ENCODE data around the gene GRID1. TPM values are rescaled to one million over a fixed set of nuclear protein-coding genes. Genes with fewer than 3 reads are reported as not detected.

Gene GRID1
- total RNA-seq, 1 donor from 2014 or later, result under 0.01 TPM

DNA sequence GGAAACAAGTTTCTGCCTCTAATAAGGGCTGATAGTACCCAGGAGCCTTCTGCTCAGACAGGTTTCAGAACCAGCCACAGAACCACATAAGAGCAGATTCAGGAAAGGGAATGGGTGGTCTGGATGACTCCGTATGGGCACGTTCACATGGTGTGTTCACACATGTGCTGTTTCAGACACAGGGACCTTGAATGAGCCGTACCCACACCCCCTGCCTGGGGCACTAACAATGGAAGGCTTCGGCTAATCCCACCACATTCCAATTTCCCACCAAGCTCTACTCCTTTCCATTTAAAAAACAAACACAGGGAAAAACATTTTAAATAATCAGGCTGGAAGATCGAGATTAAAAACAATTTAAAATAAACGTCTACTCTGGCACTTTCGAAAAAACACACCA lies 217.3 kb downstream of the GRID1 start:
- DNase-seq (ENCODE audit: low read depth in 2 of 2), result no peak

GRCh38 chr10:86148117-86148516 lies 218.5 kb downstream of the GRID1 start:
- DNase-seq (ENCODE audit: low read depth in 2 of 2), result no peak

GRCh38 chr10:86144301-86144700 lies 222.3 kb downstream of the GRID1 start:
- no peak for DNase-seq (ENCODE audit: low read depth in 2 of 2)

- DNase-seq (ENCODE audit: low read depth in 2 of 2), result no peak
These were observed 224.7 kb downstream of the GRID1 start for GRCh38 chr10:86141896-86142295.

GRCh38 chr10:86139066-86139657 lies 227.4 kb downstream of the GRID1 start:
- DNase-seq (ENCODE audit: low read depth in 2 of 2), result no peak

- DNase-seq (ENCODE audit: low read depth in 2 of 2), result no peak
These were observed 228.0 kb downstream of the GRID1 start for GRCh38 chr10:86138551-86139065.

GRCh38 chr10:86137561-86137960 lies 229.0 kb downstream of the GRID1 start:
- no peak for DNase-seq (ENCODE audit: low read depth in 2 of 2)

DNA sequence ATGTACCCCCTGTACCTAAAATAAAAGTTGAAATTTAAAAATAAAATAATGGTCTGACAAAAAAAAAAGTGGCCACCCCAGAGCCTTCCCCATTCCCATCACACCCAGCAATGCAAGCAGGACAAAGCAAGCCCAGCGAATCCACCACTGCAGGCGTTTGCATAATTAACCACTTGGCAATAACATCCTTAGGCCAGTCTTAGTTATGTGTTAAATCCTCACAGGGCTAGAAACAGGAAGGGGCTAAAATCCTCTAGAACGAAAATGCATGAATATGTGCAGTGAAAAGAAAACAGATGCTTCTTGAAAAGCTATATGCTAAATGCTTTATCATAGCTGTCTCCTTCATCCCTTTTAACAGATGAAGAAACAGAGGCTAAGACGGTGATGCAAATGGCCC lies 229.7 kb downstream of the GRID1 start:
- DNase-seq (ENCODE audit: low read depth in 2 of 2), result no peak

DNA sequence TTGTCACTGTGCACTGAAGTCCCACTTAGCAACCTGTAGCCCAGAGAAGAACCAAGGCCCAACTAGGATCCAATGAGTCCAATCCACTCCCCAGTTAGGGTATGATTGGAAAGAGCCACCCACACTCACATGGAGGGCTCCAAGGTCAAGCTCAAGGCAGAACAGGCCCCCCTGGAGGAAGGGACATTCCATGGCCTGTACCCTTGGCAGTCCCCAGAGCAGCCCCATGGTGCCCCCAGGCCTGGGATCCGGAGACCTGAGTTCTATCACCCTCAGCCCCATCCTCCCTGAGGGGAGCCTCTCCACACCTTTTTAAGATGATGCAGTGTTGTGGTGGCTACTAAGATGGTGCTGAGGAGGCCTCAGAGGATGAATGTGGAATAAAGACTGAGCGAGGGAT lies 231.4 kb downstream of the GRID1 start:
- DNase-seq (ENCODE audit: low read depth in 2 of 2), result no peak

GRCh38 chr10:86130737-86131475 lies 235.7 kb downstream of the GRID1 start:
- DNase-seq (ENCODE audit: low read depth in 2 of 2), result no peak

- no peak for DNase-seq (ENCODE audit: low read depth in 2 of 2)
These were observed 236.6 kb downstream of the GRID1 start for GRCh38 chr10:86130041-86130440.

GRCh38 chr10:86128360-86128759 lies 238.2 kb downstream of the GRID1 start:
- DNase-seq (ENCODE audit: low read depth in 2 of 2), result no peak

DNA sequence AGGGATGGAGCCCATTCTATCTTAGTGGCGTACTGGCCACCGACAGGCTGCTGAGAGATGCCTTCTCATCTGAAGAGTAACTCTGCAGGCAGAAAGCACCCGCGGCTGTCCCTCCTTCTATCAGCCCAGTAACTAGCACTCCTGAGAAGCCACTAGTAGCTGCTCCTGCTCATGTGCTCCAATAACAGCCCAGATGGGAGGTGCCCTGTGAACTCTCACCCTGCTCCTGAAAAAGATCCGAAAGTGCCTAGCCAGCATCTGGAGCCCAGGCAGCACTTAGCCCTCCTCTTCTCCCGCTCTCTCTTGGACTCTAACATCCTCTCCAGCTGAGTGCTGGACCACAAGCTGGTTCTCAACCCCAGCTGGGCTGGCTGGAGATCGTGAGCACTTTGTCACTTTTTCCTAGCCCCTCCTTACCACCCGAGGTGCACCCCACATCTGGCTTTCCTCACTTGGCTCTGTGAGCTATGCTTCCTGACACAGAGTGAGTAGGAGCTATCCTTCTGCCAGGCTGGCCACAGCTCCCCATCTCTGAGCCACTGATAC lies 239.2 kb downstream of the GRID1 start:
- no peak for DNase-seq (ENCODE audit: low read depth in 2 of 2)

DNA sequence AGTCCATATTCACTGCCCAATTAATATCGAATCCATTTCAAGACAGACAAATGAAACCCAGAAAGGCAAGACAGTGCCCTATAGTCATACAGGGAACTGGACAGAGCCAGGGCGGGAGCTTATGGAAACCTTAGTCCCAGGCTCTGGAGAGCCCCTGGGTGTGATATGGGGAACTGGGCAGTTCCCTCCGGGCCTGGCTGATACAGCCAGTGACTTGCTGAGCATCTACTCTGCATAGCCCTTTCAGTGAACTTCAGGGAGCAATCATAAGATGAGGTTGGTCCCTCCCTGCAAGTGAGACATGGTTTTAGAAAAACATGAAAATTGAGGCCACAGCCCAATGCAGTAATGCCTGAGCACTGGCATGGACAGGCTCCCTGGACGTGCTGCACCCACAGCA lies 241.9 kb downstream of the GRID1 start:
- no peak for DNase-seq (ENCODE audit: low read depth in 2 of 2)

DNA sequence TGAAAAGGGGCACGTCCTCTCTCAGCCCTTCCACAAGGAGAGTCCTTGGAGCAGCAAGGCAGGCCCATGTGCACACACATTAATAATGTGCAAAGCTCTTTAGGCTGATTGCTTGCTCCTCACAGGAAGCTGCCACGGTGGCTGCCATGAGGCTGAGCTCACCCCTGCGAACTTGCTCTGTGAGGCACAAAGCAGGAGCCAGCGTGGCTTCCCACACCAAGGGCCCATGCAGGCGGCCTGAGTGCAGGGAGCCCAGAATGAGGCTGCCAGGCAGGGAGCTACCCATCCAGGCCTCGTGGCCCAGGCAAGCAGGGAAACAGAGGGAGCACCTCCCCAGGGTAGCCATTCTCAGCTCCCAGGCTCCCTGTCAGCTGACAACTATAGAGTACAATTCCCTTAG lies 242.9 kb downstream of the GRID1 start:
- no peak for DNase-seq (ENCODE audit: low read depth in 2 of 2)

GRCh38 chr10:86123304-86123703 lies 243.3 kb downstream of the GRID1 start:
- no peak for DNase-seq (ENCODE audit: low read depth in 2 of 2)

DNA sequence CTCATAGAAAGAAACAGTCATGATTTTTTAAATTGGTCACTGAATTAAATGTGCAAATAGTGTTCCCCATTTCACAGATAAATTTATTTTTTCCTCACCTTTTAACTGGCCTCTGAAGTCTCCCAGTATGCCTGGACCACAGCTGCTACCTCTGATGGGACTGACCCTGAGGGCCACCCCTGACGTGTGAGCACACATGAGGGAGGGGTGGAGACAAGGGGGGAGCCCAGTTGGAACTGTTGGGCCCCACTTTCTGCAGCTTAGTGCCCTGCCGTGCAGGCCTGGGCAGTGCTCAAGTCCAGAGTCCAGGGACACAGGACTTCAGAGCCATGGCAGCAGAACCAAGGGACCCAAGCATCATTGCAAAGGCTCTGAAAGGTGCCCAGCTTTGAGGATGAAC lies 243.9 kb downstream of the GRID1 start:
- DNase-seq (ENCODE audit: low read depth in 2 of 2), result no peak

GRCh38 chr10:86121200-86121599 lies 245.4 kb downstream of the GRID1 start:
- DNase-seq (ENCODE audit: low read depth in 2 of 2), result no peak

- no peak for DNase-seq (ENCODE audit: low read depth in 2 of 2)
These were observed 249.5 kb downstream of the GRID1 start for GRCh38 chr10:86117051-86117450.

DNA sequence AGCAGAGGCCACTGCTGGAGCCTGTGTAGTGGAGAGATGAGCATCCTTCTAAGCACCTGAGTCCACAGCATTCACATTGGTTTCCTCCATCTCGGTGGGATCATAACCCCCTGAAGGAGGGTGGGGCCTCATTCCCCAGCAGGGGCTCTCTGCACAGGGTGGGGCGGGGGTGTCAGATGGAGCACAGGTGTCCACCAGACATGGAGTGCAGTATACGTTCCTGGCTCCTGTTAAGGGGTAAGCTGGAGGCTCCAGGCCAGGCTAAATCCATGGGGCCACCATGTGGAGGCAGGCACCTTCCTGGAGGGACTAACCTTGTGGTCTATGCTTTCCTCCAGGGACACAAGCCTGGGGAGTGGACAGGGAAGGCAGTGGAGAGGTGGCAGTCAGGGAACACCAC lies 252.6 kb downstream of the GRID1 start:
- no peak for DNase-seq (ENCODE audit: low read depth in 2 of 2)

GRCh38 chr10:86113501-86113900 lies 253.1 kb downstream of the GRID1 start:
- no peak for DNase-seq (ENCODE audit: low read depth in 2 of 2)

GRCh38 chr10:86113044-86113443 lies 253.6 kb downstream of the GRID1 start:
- no peak for DNase-seq (ENCODE audit: low read depth in 2 of 2)

Data from dermis microvascular lymphatic vessel endothelial cell (primary cell).